Measurements from ENCODE around the gene TK1. TPM values are rescaled to one million over a fixed set of nuclear protein-coding genes. Genes with fewer than 3 reads are reported as not detected.

TK1 gene
- total and polyA plus RNA-seq, 4 experiments from 2014 or later: 0.55 to 1.4 (median 0.88) TPM; not detected in 1

GRCh38 chr17:78128551-78129350 is 58.1 kb downstream of the TK1 start, which contains the start of gene TMC6:
TSS of gene TMC6 (minus strand) at chr17:78128755. CDS start at chr17:78126832, 1,923 bp downstream.
- peaks cover 40% of the 10 kb centered on the region for H3K36me3 ChIP-seq (ENCODE audit: insufficient read depth, low read length)
- H3K9me3 ChIP-seq (ENCODE audit: control insufficient read depth in 1 of 2, low read length in 2 of 2): no peaks in the 10 kb centered on the region
- peaks cover 0 to 12% (median 0%) of the 10 kb centered on the region in 8 donors for H3K9me3 Mint-ChIP-seq
- H3K36me3 Mint-ChIP-seq: peaks cover 24 to 51% of the 10 kb centered on the region in 2 donors
- H3K27me3 ChIP-seq (ENCODE audit: insufficient read depth, low read length): no peaks in the 10 kb centered on the region
- H3K27me3 Mint-ChIP-seq: no peaks in the 10 kb centered on the region
- H3K4me1 ChIP-seq (ENCODE audit: insufficient read depth, low read length): peaks cover 64% of the 10 kb centered on the region
- ChIA-PET CTCF (ENCODE audit: partially characterized antibody) (interaction anchor here (1.1 to 5.2 kb wide), 3 partner anchors 11 to 56 kb away, joined by 3 to 30 read pairs (median 3); no protein-coding TSS in a partner anchor), POLR2A (ENCODE audit: partially characterized antibody) (interaction anchor here (0.7 to 26.7 kb wide), 23 partner anchors 4 to 678 kb away, joined by 3 to 1172 read pairs (median 6); partner anchors contain the start of genes C17orf99, TK1, TMC6 and TMC8)
- H3K27ac ChIP-seq (ENCODE audit: low read depth, low read length): peak within 1 kb of the TSS; percentile 81
- H3K27ac Mint-ChIP-seq: peak within 1 kb of the TSS; percentile 95 to 99 (median 98)
- H3K4me3 Mint-ChIP-seq: peak within 1 kb of the TSS; percentile 95 to 100 (median 99)
- intact Hi-C loops (cut with micrococcal nuclease): loop anchor here (1.0 to 5.0 kb wide), 2 partner anchors 7 to 676 kb away; no protein-coding TSS in a partner anchor
- H3K4me3 ChIP-seq (ENCODE audit: low read length in 2 of 2): peak within 1 kb of the TSS; percentile 97 to 99
- peaks cover 18 to 78% (median 34%) of the 10 kb centered on the region in 4 donors for H3K4me1 Mint-ChIP-seq
- DNase-seq: peak; percentile 80 to 91 (median 81)

- POLR2A ChIA-PET (ENCODE audit: partially characterized antibody): interaction anchor here (0.7 to 26.7 kb wide), 18 partner anchors 4 to 683 kb away, joined by 3 to 1172 read pairs (median 6); partner anchors contain the start of genes C17orf99, SYNGR2, TK1 and TMC6
- DNase-seq: no peak
- Mint-ChIP-seq H3K27me3 (no peaks in the 10 kb centered on the region), H3K36me3 (peaks cover 26 to 51% of the 10 kb centered on the region in 2 donors), H3K4me1 (peaks cover 19 to 78% (median 37%) of the 10 kb centered on the region in 4 donors), H3K4me3 (peak overlapping the region; percentile 90 to 98 (median 95)), H3K9me3 (peaks cover 0 to 12% (median 0%) of the 10 kb centered on the region in 8 donors), H3K27ac (peak overlapping the region; percentile 87 to 95 (median 90))
- H3K4me1 ChIP-seq (ENCODE audit: insufficient read depth, low read length): peaks cover 64% of the 10 kb centered on the region
- peaks cover 42% of the 10 kb centered on the region for H3K36me3 ChIP-seq (ENCODE audit: insufficient read depth, low read length)
- CTCF ChIA-PET (ENCODE audit: partially characterized antibody): interaction anchor here (1.1 to 11.0 kb wide), 4 partner anchors 8 to 57 kb away, joined by 3 to 121 read pairs (median 16); no protein-coding TSS in a partner anchor
- H3K27ac ChIP-seq (ENCODE audit: low read depth, low read length): peak overlapping the region; percentile 81
- H3K9me3 ChIP-seq (ENCODE audit: control insufficient read depth in 1 of 2, low read length in 2 of 2): no peaks in the 10 kb centered on the region
- intact Hi-C loops (cut with micrococcal nuclease): loop anchor here (5.0 kb wide), 1 partner anchor 676 kb away; no protein-coding TSS in a partner anchor
- H3K27me3 ChIP-seq (ENCODE audit: insufficient read depth, low read length): no peaks in the 10 kb centered on the region
- H3K4me3 ChIP-seq (ENCODE audit: low read length in 2 of 2): peak overlapping the region; percentile 78 to 97
Measured at GRCh38 chr17:78127888-78128550, 58.8 kb downstream of the TK1 start.

- Histone ChIP-seq H3K9me3 (ENCODE audit: control insufficient read depth in 1 of 2, low read length in 2 of 2) (no peaks in the 10 kb centered on the region), H3K27ac (ENCODE audit: low read depth, low read length) (peak overlapping the region; percentile 81), H3K4me3 (ENCODE audit: low read length in 2 of 2) (peak overlapping the region; percentile 78 to 97), H3K36me3 (ENCODE audit: insufficient read depth, low read length) (peaks cover 42% of the 10 kb centered on the region), H3K27me3 (ENCODE audit: insufficient read depth, low read length) (no peaks in the 10 kb centered on the region), H3K4me1 (ENCODE audit: insufficient read depth, low read length) (peaks cover 65% of the 10 kb centered on the region)
- peaks cover 25 to 78% (median 39%) of the 10 kb centered on the region in 4 donors for H3K4me1 Mint-ChIP-seq
- intact Hi-C loops (cut with micrococcal nuclease): loop anchor here (5.0 kb wide), 1 partner anchor 675 kb away; no protein-coding TSS in a partner anchor
- CTCF ChIA-PET (ENCODE audit: partially characterized antibody): interaction anchor here (1.1 to 11.0 kb wide), 5 partner anchors 9 to 57 kb away, joined by 3 to 121 read pairs (median 3); no protein-coding TSS in a partner anchor
- peaks cover 0 to 12% (median 0%) of the 10 kb centered on the region in 8 donors for H3K9me3 Mint-ChIP-seq
- H3K27ac Mint-ChIP-seq: peak overlapping the region; percentile 87 to 95 (median 90)
- POLR2A ChIA-PET (ENCODE audit: partially characterized antibody): interaction anchor here (0.6 to 26.7 kb wide), 19 partner anchors 3 to 682 kb away, joined by 3 to 1172 read pairs (median 5); partner anchors contain the start of genes C17orf99, SYNGR2, TK1 and TMC6
- peak overlapping the region; percentile 90 to 98 (median 95) for H3K4me3 Mint-ChIP-seq
- DNase-seq: peak; percentile 67 to 83 (median 73)
- peaks cover 28 to 52% of the 10 kb centered on the region in 2 donors for H3K36me3 Mint-ChIP-seq
- no peaks in the 10 kb centered on the region for H3K27me3 Mint-ChIP-seq
Measured at GRCh38 chr17:78127239-78127887, 59.5 kb downstream of the TK1 start.

- H3K27me3 ChIP-seq (ENCODE audit: insufficient read depth, low read length): no peaks in the 10 kb centered on the region
- H3K36me3 Mint-ChIP-seq: peaks cover 28 to 56% of the 10 kb centered on the region in 2 donors
- H3K9me3 ChIP-seq (ENCODE audit: control insufficient read depth in 1 of 2, low read length in 2 of 2): no peaks in the 10 kb centered on the region
- peaks cover 69% of the 10 kb centered on the region for H3K4me1 ChIP-seq (ENCODE audit: insufficient read depth, low read length)
- peak overlapping the region; percentile 90 to 98 (median 95) for H3K4me3 Mint-ChIP-seq
- POLR2A ChIA-PET (ENCODE audit: partially characterized antibody): interaction anchor here (0.6 to 26.7 kb wide), 15 partner anchors 2 to 659 kb away, joined by 3 to 1172 read pairs (median 6); partner anchors contain the start of genes C17orf99, SYNGR2, TK1 and TMC6
- peaks cover 42% of the 10 kb centered on the region for H3K36me3 ChIP-seq (ENCODE audit: insufficient read depth, low read length)
- peak overlapping the region; percentile 84 to 95 (median 89) for H3K27ac Mint-ChIP-seq
- peak overlapping the region; percentile 81 for H3K27ac ChIP-seq (ENCODE audit: low read depth, low read length)
- no peak for DNase-seq
- intact Hi-C loops (cut with micrococcal nuclease): loop anchor here (5.0 kb wide), 1 partner anchor 675 kb away; no protein-coding TSS in a partner anchor
- peak overlapping the region; percentile 78 to 97 for H3K4me3 ChIP-seq (ENCODE audit: low read length in 2 of 2)
- H3K27me3 Mint-ChIP-seq: no peaks in the 10 kb centered on the region
- H3K4me1 Mint-ChIP-seq: peaks cover 26 to 81% (median 43%) of the 10 kb centered on the region in 4 donors
- H3K9me3 Mint-ChIP-seq: peaks cover 0 to 9% (median 0%) of the 10 kb centered on the region in 8 donors
- CTCF ChIA-PET (ENCODE audit: partially characterized antibody): interaction anchor here (1.1 to 11.0 kb wide), 4 partner anchors 9 to 50 kb away, joined by 3 to 121 read pairs (median 16); no protein-coding TSS in a partner anchor
Measured at GRCh38 chr17:78126895-78127238, 60.0 kb downstream of the TK1 start.

- H3K27ac ChIP-seq (ENCODE audit: low read depth, low read length): peak overlapping the region; percentile 81
- Mint-ChIP-seq H3K4me1 (peaks cover 28 to 88% (median 48%) of the 10 kb centered on the region in 4 donors), H3K9me3 (peaks cover 0 to 9% (median 0%) of the 10 kb centered on the region in 8 donors), H3K27ac (peak overlapping the region; percentile 72 to 95 (median 84)), H3K4me3 (peak overlapping the region; percentile 90 to 98 (median 95)), H3K27me3 (no peaks in the 10 kb centered on the region), H3K36me3 (peaks cover 32 to 62% of the 10 kb centered on the region in 2 donors)
- ChIA-PET CTCF (ENCODE audit: partially characterized antibody) (interaction anchor here (1.1 to 11.0 kb wide), 4 partner anchors 10 to 50 kb away, joined by 3 to 121 read pairs (median 16); no protein-coding TSS in a partner anchor), POLR2A (ENCODE audit: partially characterized antibody) (interaction anchor here (0.6 to 26.7 kb wide), 15 partner anchors 2 to 681 kb away, joined by 3 to 1172 read pairs (median 5); partner anchors contain the start of genes C17orf99, SYNGR2, TMC6 and TMC8)
- H3K4me3 ChIP-seq (ENCODE audit: low read length in 2 of 2): peak overlapping the region; percentile 78 to 97
- intact Hi-C loops (cut with micrococcal nuclease): loop anchor here (5.0 kb wide), 1 partner anchor 674 kb away; no protein-coding TSS in a partner anchor
- H3K9me3 ChIP-seq (ENCODE audit: control insufficient read depth in 1 of 2, low read length in 2 of 2): no peaks in the 10 kb centered on the region
- H3K27me3 ChIP-seq (ENCODE audit: insufficient read depth, low read length): no peaks in the 10 kb centered on the region
- peak in 1 of 5 donors; percentile 33 for DNase-seq
- H3K36me3 ChIP-seq (ENCODE audit: insufficient read depth, low read length): peaks cover 43% of the 10 kb centered on the region
- H3K4me1 ChIP-seq (ENCODE audit: insufficient read depth, low read length): peaks cover 76% of the 10 kb centered on the region
Measured at GRCh38 chr17:78125976-78126894, 60.6 kb downstream of the TK1 start.

Measured in CD4-positive, alpha-beta memory T cell (primary cell).